HG03558 (cell line): ENCODE measurements around the gene MMD.
"Not testable (repeated sequence)": the region's sequence is repeated elsewhere in the genome, so short reads cannot be mapped to it uniquely, and the experiment has no call there.

Source experiments
- ATAC-seq: cut with Tn5 transposase; IDR thresholded peaks from one replicate; pipeline ENCODE4 v1.9.1; 2021; ENCODE audit warnings: moderate number of reproducible peaks; ENCODE audit not compliant: unreplicated experiment; ENCODE audit errors: extremely low read depth

Gene MMD

GRCh38 chr17:55402374-55402773, 19.3 kb downstream of the MMD start:
- no peak for ATAC-seq

GRCh38 chr17:55398689-55399088, 22.9 kb downstream of the MMD start:
- ATAC-seq: no peak

GRCh38 chr17:55395803-55396505, 25.7 kb downstream of the MMD start:
- ATAC-seq: no peak

GRCh38 chr17:55394357-55395021, 27.1 kb downstream of the MMD start:
- ATAC-seq: no peak

- ATAC-seq: no peak
Measured at GRCh38 chr17:55391764-55392467, 29.7 kb downstream of the MMD start.

GRCh38 chr17:55391244-55391757, 30.3 kb downstream of the MMD start:
- no peak for ATAC-seq

- ATAC-seq: no peak
Measured at GRCh38 chr17:55390364-55390977, 31.2 kb downstream of the MMD start.

GRCh38 chr17:55389715-55390114, 31.9 kb downstream of the MMD start:
- not testable (repeated sequence) for ATAC-seq

- ATAC-seq: no peak
Measured at GRCh38 chr17:55388842-55389241, 32.8 kb downstream of the MMD start.

GRCh38 chr17:55386796-55387332, 34.8 kb downstream of the MMD start:
- no peak for ATAC-seq

- no peak for ATAC-seq
Measured at GRCh38 chr17:55384643-55385232, 36.9 kb downstream of the MMD start.

GRCh38 chr17:55383771-55384642, 37.6 kb downstream of the MMD start:
- no peak for ATAC-seq

GRCh38 chr17:55381017-55381770, 40.4 kb downstream of the MMD start:
- ATAC-seq: no peak

- ATAC-seq: no peak
Measured at GRCh38 chr17:55377671-55378275, 43.9 kb downstream of the MMD start.

- ATAC-seq: no peak
Measured at GRCh38 chr17:55368706-55369105, 52.9 kb downstream of the MMD start.

GRCh38 chr17:55366020-55366481, 55.6 kb downstream of the MMD start:
- ATAC-seq: no peak

GRCh38 chr17:55363033-55363432, 58.6 kb downstream of the MMD start:
- ATAC-seq: no peak

GRCh38 chr17:55360971-55361370, 60.7 kb downstream of the MMD start:
- ATAC-seq: no peak
